SK-N-SH (cell line): ENCODE data around the gene USP40. TPM values are rescaled to one million over a fixed set of nuclear protein-coding genes. Genes with fewer than 3 reads are reported as not detected.

ENCODE experiments used
- CTCF ChIA-PET: fragments of 300-600, 350-600 bp; formaldehyde crosslinking; extraction: SDS; loops from one replicate; lab custom pipeline; 2021; lab: Yijun Ruan, JAX
- POLR2A ChIA-PET: fragments of 350-600 bp; sonication (Branson Sonifier 250); formaldehyde crosslinking; extraction: SDS; loops from one replicate; lab custom pipeline; 2020; ENCODE audit warnings: antibody characterized with exemption, inconsistent platforms; lab: Yijun Ruan, JAX
- DNase-seq: peaks from one replicate; pipeline ENCODE4 v3.0.0; 2012
- H2AFZ ChIP-seq: fragments of 200-600 bp; sonication (generic); 2 replicates; pipeline ENCODE4 v1.8.1; 2016; ENCODE audit warnings: antibody characterized with exemption, mild to moderate bottlenecking, low read depth
- H3F3A ChIP-seq: fragments of 200-600 bp; sonication (generic); replicated peaks from 2 replicates; pipeline ENCODE3; 2016; ENCODE audit warnings: antibody characterized with exemption, mild to moderate bottlenecking; ENCODE audit not compliant: insufficient read depth
- H3K27ac ChIP-seq, 2 experiments: fragments of 200-500 bp in 1 of 2; fragments of 200-600 bp in 1 of 2; sonication (Bioruptor generic) in 1 of 2; sonication (generic), shearing (Covaris generic) in 1 of 2; 2 replicates each; pipeline versions ENCODE4 v1.5.1 to v1.6.1; 2014 to 2016; ENCODE audit warnings: low read depth in 2 of 2, inconsistent platforms in 1 of 2, low read length in 1 of 2, mild to moderate bottlenecking in 1 of 2, mixed read lengths in 1 of 2
- H3K27me3 ChIP-seq: fragments of 200-600 bp; sonication (generic), shearing (Covaris generic); 2 replicates; pipeline ENCODE4 v1.6.1; 2016; ENCODE audit warnings: mixed run types; ENCODE audit not compliant: insufficient read depth
- H3K36me3 ChIP-seq, 2 experiments: fragments of 200-500 bp in 1 of 2; fragments of 200-600 bp in 1 of 2; sonication (Bioruptor generic) in 1 of 2; sonication (generic) in 1 of 2; replicated peaks in 1 of 2; 2 replicates each; pipeline versions ENCODE3 to v1.5.1; 2014 to 2016; ENCODE audit warnings: low read length in 1 of 2, mild to moderate bottlenecking in 1 of 2; ENCODE audit not compliant: insufficient read depth in 2 of 2, control insufficient read depth in 1 of 2
- H3K4me1 ChIP-seq, 2 experiments: fragments of 200-500 bp in 1 of 2; fragments of 200-600 bp in 1 of 2; sonication (Bioruptor generic) in 1 of 2; sonication (generic), shearing (Covaris generic) in 1 of 2; 2 replicates each; pipeline versions ENCODE4 v1.5.1 to v1.6.1; 2014 to 2016; ENCODE audit warnings: low read depth in 1 of 2, low read length in 1 of 2, mixed run types in 1 of 2; ENCODE audit not compliant: insufficient read depth in 2 of 2, control insufficient read depth in 1 of 2
- H3K4me2 ChIP-seq: fragments of 200-600 bp; sonication (generic), shearing (Covaris generic); 2 replicates; pipeline ENCODE4 v1.6.1; 2017; ENCODE audit warnings: mixed run types
- H3K4me3 ChIP-seq, 2 experiments: fragments of 200-500 bp in 1 of 2; fragments of 200-600 bp in 1 of 2; sonication (Bioruptor generic) in 1 of 2; sonication (generic), shearing (Covaris generic) in 1 of 2; 2 replicates each; pipeline versions ENCODE4 v1.5.1 to v1.8.1; 2014 to 2016; ENCODE audit warnings: low read depth in 2 of 2, inconsistent platforms in 1 of 2, low read length in 1 of 2, mild to moderate bottlenecking in 1 of 2, mixed read lengths in 1 of 2, moderate library complexity in 1 of 2
- H3K79me2 ChIP-seq: fragments of 200-600 bp; sonication (generic); 2 replicates; pipeline ENCODE4 v1.8.1; 2017; ENCODE audit warnings: mild to moderate bottlenecking; ENCODE audit not compliant: insufficient read depth
- H3K9ac ChIP-seq: fragments of 200-600 bp; sonication (generic); 2 replicates; pipeline ENCODE4 v1.6.1; 2017; ENCODE audit warnings: mixed run types
- H3K9me2 ChIP-seq: fragments of 200-600 bp; sonication (generic); 2 replicates; pipeline ENCODE4 v1.6.1; 2017; ENCODE audit warnings: mixed run types
- H3K9me3 ChIP-seq: fragments of 200-600 bp; sonication (generic); 2 replicates; pipeline ENCODE4 v1.6.1; 2017; ENCODE audit warnings: mixed run types, mild to moderate bottlenecking, moderate library complexity
- H4K20me1 ChIP-seq: fragments of 200-600 bp; sonication (generic); 2 replicates; pipeline ENCODE4 v1.6.1; 2017; ENCODE audit warnings: mild to moderate bottlenecking, mixed run types; ENCODE audit not compliant: insufficient read depth
- ELF1 ChIP-seq: IDR thresholded peaks from 2 replicates; pipeline ENCODE4 v1.4.0; 2012
- EZH2phosphoT487 ChIP-seq: fragments of 200-600 bp; sonication (generic); IDR thresholded peaks from 2 replicates; pipeline ENCODE4 v1.6.1; 2017; ENCODE audit warnings: low read depth, mixed run types, mild to moderate bottlenecking, antibody characterized with exemption, moderate library complexity, borderline replicate concordance
- FOXM1 ChIP-seq: IDR thresholded peaks from 2 replicates; pipeline ENCODE4 v1.4.0; 2012; ENCODE audit warnings: low read depth, mild to moderate bottlenecking
- GABPA ChIP-seq: IDR thresholded peaks from 2 replicates; pipeline ENCODE4 v1.4.0; 2012; ENCODE audit warnings: low read depth, mild to moderate bottlenecking
- GATA2 ChIP-seq: sonication (generic); formaldehyde crosslinking; IDR thresholded peaks from 2 replicates; pipeline ENCODE4 v1.5.0; 2020; ENCODE audit warnings: mild to moderate bottlenecking, missing genetic modification reagents
- JUND ChIP-seq: IDR thresholded peaks from 2 replicates; pipeline ENCODE4 v1.4.0; 2012
- MEF2A ChIP-seq: IDR thresholded peaks from 2 replicates; pipeline ENCODE4 v1.4.0; 2012; ENCODE audit warnings: low read depth, borderline replicate concordance
- MXI1 ChIP-seq: IDR thresholded peaks from 2 replicates; pipeline ENCODE4 v1.6.1; 2012; ENCODE audit warnings: mild to moderate bottlenecking, low read depth, low read length, improper control_type of control experiment
- NRF1 ChIP-seq: IDR thresholded peaks from 2 replicates; pipeline ENCODE4 v1.6.1; 2012; ENCODE audit warnings: low read depth, mild to moderate bottlenecking, low read length
- PBX3 ChIP-seq: IDR thresholded peaks from 2 replicates; pipeline ENCODE4; 2012
- POLR2AphosphoS5 ChIP-seq: IDR thresholded peaks from 2 replicates; pipeline ENCODE4 v1.6.1; 2012; ENCODE audit warnings: low read depth, low read length
- RAD21 ChIP-seq: IDR thresholded peaks from 2 replicates; pipeline ENCODE4 v1.6.1; 2012; ENCODE audit warnings: mild to moderate bottlenecking, low read length
- RFX5 ChIP-seq: IDR thresholded peaks from 2 replicates; pipeline ENCODE4 v1.6.1; 2012; ENCODE audit warnings: mild to moderate bottlenecking, improper control_type of control experiment, low read length
- RXRA ChIP-seq: IDR thresholded peaks from 2 replicates; pipeline ENCODE4 v1.4.0; 2012; ENCODE audit warnings: low read depth, mild to moderate bottlenecking, borderline replicate concordance
- SIN3A ChIP-seq: IDR thresholded peaks from 2 replicates; pipeline ENCODE4 v1.6.1; 2012; ENCODE audit warnings: low read depth, mild to moderate bottlenecking, low read length, moderate library complexity, borderline replicate concordance
- SMC3 ChIP-seq: IDR thresholded peaks from 2 replicates; pipeline ENCODE4 v1.6.1; 2012; ENCODE audit warnings: low read depth, low read length, improper control_type of control experiment
- WGBS: methylation state at CpG from one replicate; pipeline ENCODE4 v1.1.6; 2017; ENCODE audit warnings: low lambda C conversion rate; 5-methylcytosine and 5-hydroxymethylcytosine counted together
- polyA plus RNA-seq, 3 experiments: library from polyadenylated mRNA; depleted of rRNA; stranded (reverse); fragments of >200 nt; gene quantifications; 2 replicates each; pipeline ENCODE4 v1.2.3, GENCODE V29; 2012
- TF ChIP-seq, protein P1 (sequence below): fragments of 200-600 bp; sonication (generic); IDR thresholded peaks from 2 replicates; pipeline ENCODE4 v1.6.1; 2017; ENCODE audit warnings: antibody characterized with exemption, mild to moderate bottlenecking, moderate library complexity
- TF ChIP-seq, protein P2 (sequence below): IDR thresholded peaks from 2 replicates; pipeline ENCODE4 v1.4.0; 2012; ENCODE audit warnings: low read depth
- TF ChIP-seq, protein P3 (sequence below): fragments of 150-350 bp; IDR thresholded peaks from 2 replicates; pipeline ENCODE4 v1.6.1; 2017; ENCODE audit warnings: antibody characterized with exemption, low read length, low read depth, borderline replicate concordance
- TF ChIP-seq, protein P4 (sequence below): IDR thresholded peaks from 2 replicates; pipeline ENCODE4 v1.4.0; 2012; ENCODE audit warnings: low read depth, borderline replicate concordance

USP40 gene
- polyA plus RNA-seq, 1 of the 3 experiments (the other 2 are of a cell fraction): 37.0 TPM

- H2AFZ ChIP-seq: no peak overlapping the region
- TF ChIP-seq JUND: no peak
- TF ChIP-seq SMC3: no peak
- TF ChIP-seq FOXM1: no peak
- TF ChIP-seq RFX5: no peak
- TF ChIP-seq RAD21: no peak
- TF ChIP-seq, protein P1, sequence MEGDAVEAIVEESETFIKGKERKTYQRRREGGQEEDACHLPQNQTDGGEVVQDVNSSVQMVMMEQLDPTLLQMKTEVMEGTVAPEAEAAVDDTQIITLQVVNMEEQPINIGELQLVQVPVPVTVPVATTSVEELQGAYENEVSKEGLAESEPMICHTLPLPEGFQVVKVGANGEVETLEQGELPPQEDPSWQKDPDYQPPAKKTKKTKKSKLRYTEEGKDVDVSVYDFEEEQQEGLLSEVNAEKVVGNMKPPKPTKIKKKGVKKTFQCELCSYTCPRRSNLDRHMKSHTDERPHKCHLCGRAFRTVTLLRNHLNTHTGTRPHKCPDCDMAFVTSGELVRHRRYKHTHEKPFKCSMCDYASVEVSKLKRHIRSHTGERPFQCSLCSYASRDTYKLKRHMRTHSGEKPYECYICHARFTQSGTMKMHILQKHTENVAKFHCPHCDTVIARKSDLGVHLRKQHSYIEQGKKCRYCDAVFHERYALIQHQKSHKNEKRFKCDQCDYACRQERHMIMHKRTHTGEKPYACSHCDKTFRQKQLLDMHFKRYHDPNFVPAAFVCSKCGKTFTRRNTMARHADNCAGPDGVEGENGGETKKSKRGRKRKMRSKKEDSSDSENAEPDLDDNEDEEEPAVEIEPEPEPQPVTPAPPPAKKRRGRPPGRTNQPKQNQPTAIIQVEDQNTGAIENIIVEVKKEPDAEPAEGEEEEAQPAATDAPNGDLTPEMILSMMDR: no peak
- TF ChIP-seq ELF1: no peak
- no peak for TF ChIP-seq NRF1
- TF ChIP-seq EZH2phosphoT487: no peak
- TF ChIP-seq, protein P2, sequence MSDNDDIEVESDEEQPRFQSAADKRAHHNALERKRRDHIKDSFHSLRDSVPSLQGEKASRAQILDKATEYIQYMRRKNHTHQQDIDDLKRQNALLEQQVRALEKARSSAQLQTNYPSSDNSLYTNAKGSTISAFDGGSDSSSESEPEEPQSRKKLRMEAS: no peak
- no peak for TF ChIP-seq GATA2
- TF ChIP-seq, protein P3, sequence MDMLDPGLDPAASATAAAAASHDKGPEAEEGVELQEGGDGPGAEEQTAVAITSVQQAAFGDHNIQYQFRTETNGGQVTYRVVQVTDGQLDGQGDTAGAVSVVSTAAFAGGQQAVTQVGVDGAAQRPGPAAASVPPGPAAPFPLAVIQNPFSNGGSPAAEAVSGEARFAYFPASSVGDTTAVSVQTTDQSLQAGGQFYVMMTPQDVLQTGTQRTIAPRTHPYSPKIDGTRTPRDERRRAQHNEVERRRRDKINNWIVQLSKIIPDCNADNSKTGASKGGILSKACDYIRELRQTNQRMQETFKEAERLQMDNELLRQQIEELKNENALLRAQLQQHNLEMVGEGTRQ: no peak
- TF ChIP-seq SIN3A: no peak
- TF ChIP-seq RXRA: no peak
- no peak for TF ChIP-seq MXI1
- TF ChIP-seq POLR2AphosphoS5: no peak
- TF ChIP-seq GABPA: no peak
- ChIA-PET POLR2A (no interaction called here), CTCF (interaction anchor here (3.7 kb wide), 1 partner anchor 11 kb away, joined by 23 read pairs; no protein-coding TSS in a partner anchor)
- no peak overlapping the region for H3K27ac ChIP-seq
- H3K9ac ChIP-seq: no peak overlapping the region
- no peak for DNase-seq
- H3K27me3 ChIP-seq: no peaks in the 10 kb centered on the region
- no peaks in the 10 kb centered on the region for H3K4me1 ChIP-seq
- H3K36me3 ChIP-seq: peaks cover under 1 to 56% of the 10 kb centered on the region in 2 experiments
- WGBS: 99% methylated on average over 11 of the region's 11 CpGs
- no peaks in the 10 kb centered on the region for H3K9me2 ChIP-seq
- H3F3A ChIP-seq: no peaks in the 10 kb centered on the region
- no peaks in the 10 kb centered on the region for H3K9me3 ChIP-seq
- no peak overlapping the region for H3K4me3 ChIP-seq
- H3K79me2 ChIP-seq: no peaks in the 10 kb centered on the region
- H4K20me1 ChIP-seq: no peaks in the 10 kb centered on the region
- H3K4me2 ChIP-seq: no peak overlapping the region
Measured at GRCh38 chr2:233455006-233455405, 111.6 kb downstream of the USP40 start.

GRCh38 chr2:233453916-233454315, 112.7 kb downstream of the USP40 start:
- Histone ChIP-seq H2AFZ (no peak overlapping the region), H3K4me3 (no peak overlapping the region)
- 99% methylated on average over 8 of the region's 8 CpGs for WGBS

More at GRCh38 chr2:233453916-233454315, 112.7 kb downstream of the USP40 start:
- no peaks in the 10 kb centered on the region for H4K20me1 ChIP-seq
- H3K27me3 ChIP-seq: no peaks in the 10 kb centered on the region
- H3K79me2 ChIP-seq: no peaks in the 10 kb centered on the region
- POLR2A ChIA-PET: no interaction called here
- H3K9me3 ChIP-seq: no peaks in the 10 kb centered on the region
- H3F3A ChIP-seq: no peaks in the 10 kb centered on the region
- no peaks in the 10 kb centered on the region for H3K4me1 ChIP-seq
- DNase-seq: no peak
- no peak overlapping the region for H3K9ac ChIP-seq
- CTCF ChIA-PET: interaction anchor here (1.6 kb wide), 1 partner anchor 11 kb away, joined by 8 read pairs; no protein-coding TSS in a partner anchor
- H3K27ac ChIP-seq: no peak overlapping the region
- TF ChIP-seq PBX3 (no peak), EZH2phosphoT487 (no peak), MEF2A (no peak)
- TF ChIP-seq, protein P4, sequence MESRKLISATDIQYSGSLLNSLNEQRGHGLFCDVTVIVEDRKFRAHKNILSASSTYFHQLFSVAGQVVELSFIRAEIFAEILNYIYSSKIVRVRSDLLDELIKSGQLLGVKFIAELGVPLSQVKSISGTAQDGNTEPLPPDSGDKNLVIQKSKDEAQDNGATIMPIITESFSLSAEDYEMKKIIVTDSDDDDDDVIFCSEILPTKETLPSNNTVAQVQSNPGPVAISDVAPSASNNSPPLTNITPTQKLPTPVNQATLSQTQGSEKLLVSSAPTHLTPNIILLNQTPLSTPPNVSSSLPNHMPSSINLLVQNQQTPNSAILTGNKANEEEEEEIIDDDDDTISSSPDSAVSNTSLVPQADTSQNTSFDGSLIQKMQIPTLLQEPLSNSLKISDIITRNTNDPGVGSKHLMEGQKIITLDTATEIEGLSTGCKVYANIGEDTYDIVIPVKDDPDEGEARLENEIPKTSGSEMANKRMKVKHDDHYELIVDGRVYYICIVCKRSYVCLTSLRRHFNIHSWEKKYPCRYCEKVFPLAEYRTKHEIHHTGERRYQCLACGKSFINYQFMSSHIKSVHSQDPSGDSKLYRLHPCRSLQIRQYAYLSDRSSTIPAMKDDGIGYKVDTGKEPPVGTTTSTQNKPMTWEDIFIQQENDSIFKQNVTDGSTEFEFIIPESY: no peak
- H3K9me2 ChIP-seq: no peaks in the 10 kb centered on the region
- peaks cover 3 to 59% of the 10 kb centered on the region in 2 experiments for H3K36me3 ChIP-seq
- no peak overlapping the region for H3K4me2 ChIP-seq
